ENCODE measurements around the gene GRAP2.
"Not testable (repeated sequence)": the region's sequence is repeated elsewhere in the genome, so short reads cannot be mapped to it uniquely, and the experiment has no call there.

Gene GRAP2

DNA sequence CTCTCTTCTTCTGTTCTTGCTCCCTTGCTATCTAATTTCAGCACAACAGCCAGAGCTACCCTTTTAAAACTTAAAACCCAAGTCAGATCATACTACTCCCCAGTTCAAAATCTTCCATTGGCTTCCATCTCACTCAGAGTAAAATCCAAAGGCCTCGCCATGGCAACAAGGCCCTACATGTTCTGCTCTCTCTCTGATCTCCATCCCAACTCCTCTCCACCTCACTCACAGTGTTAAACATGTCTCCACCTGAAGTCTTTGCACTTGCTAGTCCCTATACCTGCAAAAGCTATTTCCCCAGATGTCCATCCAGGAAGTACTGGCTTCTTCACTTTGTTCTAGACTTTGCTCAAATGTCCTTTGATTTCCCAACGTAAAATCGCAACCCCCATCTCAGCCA is 3.0 kb upstream of the GRAP2 start:
- no peak for DNase-seq (ENCODE audit: low read depth)

DNA sequence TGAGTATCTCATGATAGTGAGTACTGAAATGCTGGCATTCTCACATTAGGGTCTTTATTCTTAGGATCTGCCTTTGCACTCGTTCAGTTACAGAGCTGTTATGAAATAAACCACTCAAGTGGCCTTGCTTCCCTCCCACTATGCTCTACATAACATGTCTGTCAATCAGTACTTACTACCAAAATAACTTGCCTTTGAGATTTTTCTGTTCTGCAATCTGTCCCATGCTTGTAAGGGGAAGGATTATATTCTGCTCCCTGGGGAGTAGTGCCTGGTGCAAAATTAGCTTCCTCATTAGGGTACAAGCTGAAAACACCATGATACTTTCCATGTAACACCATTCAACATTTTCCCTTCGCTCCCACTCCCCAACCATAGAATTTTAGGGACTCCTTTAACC is 1.9 kb upstream of the GRAP2 start:
- DNase-seq (ENCODE audit: low read depth) = no peak

DNA sequence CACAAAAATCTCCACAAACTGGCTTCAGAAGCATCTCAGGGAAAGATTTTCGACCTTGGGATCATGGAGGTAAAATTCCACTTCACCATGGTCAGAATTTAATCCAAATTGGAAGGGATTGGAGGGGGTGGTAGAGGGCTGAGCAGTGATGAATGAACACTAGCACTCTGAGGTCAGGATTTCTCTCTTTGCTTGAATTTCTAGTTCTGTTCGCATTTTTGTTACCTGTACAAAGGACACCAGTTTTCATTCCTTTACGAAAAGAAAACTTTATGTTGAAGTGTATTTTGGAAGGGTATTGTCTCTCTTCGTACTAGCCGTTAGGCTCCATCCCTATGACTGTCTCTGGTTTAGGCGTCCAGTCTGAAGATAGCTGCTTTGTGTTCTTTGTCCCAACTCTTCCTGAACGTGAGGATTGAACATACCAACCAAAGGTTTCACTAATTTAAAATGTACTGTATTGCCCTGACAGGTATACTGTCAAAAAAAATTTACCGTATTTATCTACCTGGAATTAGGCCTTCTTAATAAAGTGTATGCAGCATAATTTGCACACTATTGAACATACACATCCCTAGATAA is 772 bp downstream of the GRAP2 start:
- DNase-seq (ENCODE audit: low read depth) = no peak

- not testable (repeated sequence) for DNase-seq (ENCODE audit: low read depth)
Observed at GRCh38 chr22:39904024-39904423, 3.1 kb downstream of the GRAP2 start.

- no peak for DNase-seq (ENCODE audit: low read depth)
Observed at GRCh38 chr22:39904862-39905261, 4.0 kb downstream of the GRAP2 start.

GRCh38 chr22:39905687-39906086 is 4.8 kb downstream of the GRAP2 start:
- no peak for DNase-seq (ENCODE audit: low read depth)

- no peak for DNase-seq (ENCODE audit: low read depth)
Observed at GRCh38 chr22:39906207-39906606, 5.3 kb downstream of the GRAP2 start.

DNA sequence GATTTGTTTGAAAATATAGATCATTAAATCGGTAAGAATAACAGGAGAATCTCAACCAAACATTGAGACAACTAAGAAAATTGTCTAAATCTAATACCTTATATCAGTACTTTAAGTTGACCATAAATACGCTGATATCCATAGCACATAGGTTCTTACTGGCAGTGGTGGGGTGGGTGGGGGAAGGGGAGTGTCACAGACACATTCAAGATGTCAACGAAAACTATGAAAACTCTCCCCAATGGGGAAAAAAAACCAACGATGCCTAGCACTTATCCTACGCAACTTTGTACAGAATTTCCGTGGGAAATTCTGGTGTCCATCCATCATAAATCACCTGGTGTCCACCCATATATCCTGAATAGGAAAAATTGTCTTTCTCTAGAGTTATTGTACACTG is 6.2 kb downstream of the GRAP2 start:
- DNase-seq (ENCODE audit: low read depth) = no peak

DNA sequence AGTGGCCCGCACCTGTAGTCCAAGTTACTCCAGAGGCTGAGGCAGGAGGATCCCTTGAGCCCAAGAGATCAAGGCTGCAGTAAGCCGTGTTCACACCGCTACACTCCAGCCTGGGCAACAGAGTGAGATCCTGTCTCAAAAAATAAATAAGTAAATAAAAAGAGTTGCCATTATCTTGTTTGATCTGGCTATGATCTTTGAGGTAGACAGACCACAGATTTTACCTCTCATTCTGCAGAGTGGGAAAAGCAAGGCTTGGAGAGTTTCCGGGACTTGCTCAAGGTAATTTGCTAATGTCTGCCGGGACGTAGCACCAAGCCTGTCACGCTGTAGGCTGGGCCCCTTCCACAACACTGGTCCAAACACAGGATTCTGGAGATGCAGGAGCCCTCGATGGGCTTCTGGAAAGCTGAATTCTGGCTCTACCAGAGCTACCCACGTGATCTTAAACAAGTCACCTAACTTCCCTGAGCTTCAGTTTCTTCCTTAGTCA is 6.8 kb downstream of the GRAP2 start:
- DNase-seq (ENCODE audit: low read depth) = no peak

- no peak for DNase-seq (ENCODE audit: low read depth)
Observed at GRCh38 chr22:39908136-39908535, 7.3 kb downstream of the GRAP2 start.

- no peak for DNase-seq (ENCODE audit: low read depth)
Observed at GRCh38 chr22:39908737-39909136, 7.9 kb downstream of the GRAP2 start.

- DNase-seq (ENCODE audit: low read depth) = no peak
Observed at GRCh38 chr22:39910876-39911613, 10.2 kb downstream of the GRAP2 start.

DNA sequence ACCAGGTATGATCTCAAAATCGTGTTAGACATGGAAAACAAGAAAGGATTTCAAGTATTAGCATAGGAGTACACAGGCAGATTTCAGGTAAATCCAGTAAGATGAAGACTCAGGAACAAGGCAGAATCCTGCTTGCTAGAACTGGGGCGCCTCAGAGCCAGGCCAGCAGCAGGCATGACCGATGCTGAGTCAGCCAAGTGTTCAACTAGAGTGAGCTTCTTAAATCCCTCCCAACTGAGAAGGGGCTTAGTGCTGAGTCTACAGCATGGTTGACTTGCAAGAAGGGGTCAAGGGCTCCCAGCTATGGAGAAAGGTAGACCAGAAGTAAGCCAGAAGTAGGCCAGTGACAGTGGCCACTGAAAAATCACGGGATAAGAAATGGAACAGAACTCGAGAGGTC is 12.4 kb downstream of the GRAP2 start:
- no peak for DNase-seq (ENCODE audit: low read depth)

DNA sequence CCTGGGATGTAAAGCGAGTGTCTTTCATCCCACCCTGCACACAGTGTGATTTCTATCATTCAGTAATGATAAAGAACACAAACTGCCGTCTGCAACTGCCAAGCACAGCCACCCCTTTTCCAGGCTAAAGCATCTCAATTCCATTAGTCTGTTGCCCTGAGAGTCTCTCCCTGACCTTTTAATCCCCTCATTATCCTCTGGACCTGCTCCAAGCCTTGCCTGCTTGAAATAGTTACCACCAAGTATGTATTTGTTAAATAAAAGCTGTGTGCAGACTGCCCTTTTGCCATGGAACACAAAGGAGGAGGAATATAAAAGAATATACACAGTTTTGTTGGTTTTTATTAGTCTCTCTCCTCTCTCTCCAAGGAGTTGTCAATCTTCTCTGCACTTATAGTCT is 13.0 kb downstream of the GRAP2 start:
- no peak for DNase-seq (ENCODE audit: low read depth)

GRCh38 chr22:39914584-39914983 is 13.7 kb downstream of the GRAP2 start:
- DNase-seq (ENCODE audit: low read depth) = no peak

DNA sequence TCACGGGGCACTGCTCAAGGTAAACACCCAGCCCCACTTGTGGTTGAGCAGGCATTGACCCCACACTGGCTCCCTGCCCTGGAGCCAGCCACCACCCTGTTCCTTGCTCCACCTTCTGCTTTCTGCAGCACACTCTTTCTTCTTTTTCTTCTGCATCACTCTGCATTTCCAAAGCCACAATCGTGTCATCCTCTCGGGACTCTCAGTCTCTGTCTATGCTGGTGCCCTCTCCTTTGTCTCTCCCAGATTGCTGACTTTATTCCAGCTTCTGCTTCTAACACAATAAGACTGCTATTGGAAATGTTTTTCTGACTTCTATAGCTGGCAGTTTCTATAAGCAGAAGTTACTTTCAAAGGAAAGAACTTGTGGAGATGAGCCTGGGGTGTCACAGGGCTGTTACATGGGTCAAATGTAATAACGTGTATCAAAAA is 14.4 kb downstream of the GRAP2 start:
- no peak for DNase-seq (ENCODE audit: low read depth)

DNA sequence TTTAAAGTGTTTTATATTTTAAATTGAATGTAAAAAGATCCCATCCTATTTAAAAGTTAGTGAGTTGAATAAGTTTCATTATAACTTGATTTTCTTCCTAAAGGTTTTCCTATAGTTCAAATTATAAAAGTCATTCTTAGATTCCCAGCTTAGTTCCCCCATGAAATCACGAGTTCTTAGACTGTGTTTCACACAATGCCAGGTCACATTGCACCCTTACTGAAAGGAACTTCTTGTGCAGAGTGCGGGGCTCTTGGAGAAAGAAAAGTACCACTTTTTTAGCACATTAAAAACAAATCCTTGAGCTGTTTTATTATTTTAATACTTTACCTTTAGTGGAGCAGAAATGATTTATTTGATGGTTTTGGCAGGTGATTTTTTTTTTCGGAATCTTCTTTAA is 15.6 kb downstream of the GRAP2 start:
- DNase-seq (ENCODE audit: low read depth) = no peak

GRCh38 chr22:39917197-39917643 is 16.3 kb downstream of the GRAP2 start:
- no peak for DNase-seq (ENCODE audit: low read depth)

DNA sequence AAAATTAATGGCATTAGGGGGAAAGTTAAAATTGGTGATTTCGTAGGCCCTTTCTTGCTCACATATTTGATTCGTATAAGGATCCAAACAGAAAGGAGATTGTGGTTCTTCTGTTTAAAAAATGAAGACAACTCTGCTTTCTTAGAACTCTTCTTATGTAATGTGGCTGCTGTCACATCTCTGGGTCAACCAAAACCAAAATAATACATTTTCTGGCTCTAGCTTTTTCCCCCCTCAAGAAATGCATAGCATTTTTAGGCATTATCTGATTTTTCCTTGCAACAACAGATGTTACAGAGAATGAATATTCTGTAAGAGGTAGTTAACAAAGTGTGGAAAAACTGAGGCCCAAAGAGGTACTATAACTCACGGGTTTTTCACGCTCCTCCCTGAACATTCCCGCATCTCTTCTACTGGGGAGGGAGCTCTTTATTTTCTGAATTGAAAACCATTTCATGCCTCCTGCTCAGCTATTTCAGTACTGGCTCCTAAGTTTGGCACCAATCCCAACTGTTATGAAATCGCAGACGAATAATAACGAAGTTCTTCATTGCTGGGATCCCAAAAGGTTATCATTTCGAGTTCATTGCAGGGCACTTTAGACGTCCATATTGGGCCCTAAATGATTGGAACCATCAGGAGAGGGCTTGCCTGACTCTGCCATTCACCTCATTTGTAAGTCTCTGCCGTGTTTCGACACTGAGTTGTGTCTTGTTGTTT is 17.1 kb downstream of the GRAP2 start:
- DNase-seq (ENCODE audit: low read depth) = no peak

DNA sequence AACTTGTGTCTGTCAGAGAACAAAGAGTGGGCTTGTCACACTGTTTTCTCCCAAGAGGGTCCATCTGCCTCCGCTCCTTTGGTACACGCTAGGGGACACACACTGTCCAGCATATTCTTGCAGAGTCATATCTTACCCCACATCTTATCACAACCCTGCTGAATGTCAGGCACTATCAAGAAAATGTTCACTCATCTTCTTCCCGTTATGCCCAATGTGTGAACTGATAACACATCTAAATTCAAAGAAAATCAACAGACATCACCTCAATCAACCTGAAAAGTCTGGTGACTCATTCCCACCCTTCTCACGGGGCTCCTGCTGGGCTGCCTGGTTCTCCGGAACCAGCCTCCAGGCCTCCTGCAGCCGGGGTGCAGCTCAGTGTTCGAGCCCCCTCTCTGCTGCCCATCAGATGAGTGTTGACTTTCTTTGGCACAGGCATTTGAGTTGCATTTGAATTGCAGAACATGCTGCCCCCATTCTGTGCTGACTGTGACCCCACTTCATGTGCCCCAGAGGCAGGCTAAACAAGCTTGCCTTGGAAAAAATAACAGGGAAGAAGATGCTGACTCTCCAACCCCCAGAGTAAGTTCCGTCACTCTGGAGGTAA is 19.4 kb downstream of the GRAP2 start:
- no peak for DNase-seq (ENCODE audit: low read depth)

DNA sequence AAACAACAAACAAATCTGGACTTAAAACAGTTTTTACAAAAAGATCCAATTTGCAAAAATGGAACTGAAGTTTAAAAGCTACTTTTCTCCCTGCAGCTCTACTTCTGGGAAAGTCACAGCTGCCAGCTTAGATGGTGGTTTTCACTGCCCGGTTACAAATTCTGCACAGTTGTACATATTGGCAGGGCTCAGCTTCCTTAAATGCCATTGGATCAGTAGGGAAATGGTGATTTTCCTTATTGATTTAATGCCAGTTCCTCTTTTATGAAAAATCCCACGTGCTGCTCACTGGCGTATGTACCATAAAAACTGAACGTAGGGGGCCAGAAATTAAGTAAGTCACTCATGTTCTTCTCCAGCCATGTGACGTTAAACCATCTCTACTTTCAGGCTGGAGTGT is 22.8 kb downstream of the GRAP2 start:
- no peak for DNase-seq (ENCODE audit: low read depth)

- no peak for DNase-seq (ENCODE audit: low read depth)
Observed at GRCh38 chr22:39924286-39924685, 23.4 kb downstream of the GRAP2 start.

DNA sequence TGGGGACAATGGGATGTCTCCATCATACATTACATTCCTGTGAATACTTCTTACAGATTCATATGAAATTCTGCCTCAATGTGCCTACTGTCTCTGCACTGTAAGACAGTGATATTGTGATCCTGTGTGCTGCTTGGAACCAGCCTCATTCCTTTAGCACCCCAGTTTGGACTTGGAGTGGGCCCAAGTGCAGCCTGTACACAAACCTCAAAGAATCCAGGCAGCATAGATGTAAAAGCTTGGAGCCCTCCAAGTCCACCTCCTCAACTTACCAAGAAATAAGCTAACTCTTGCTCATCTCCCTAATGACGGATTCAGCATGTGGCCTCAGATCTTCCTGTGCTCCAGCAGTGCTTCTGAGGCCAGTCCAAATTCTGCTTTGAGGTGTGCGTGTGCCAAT is 24.4 kb downstream of the GRAP2 start:
- no peak for DNase-seq (ENCODE audit: low read depth)

Data from non-pigmented ciliary epithelial cell (primary cell).